Thyroid gland (tissue), 4 donors: ENCODE measurements around the gene IRF2BPL.

Experiments used
- CTCF ChIP-seq, 6 experiments: fragments of 200-600 bp in 3 of 6; fragments of 450-650 bp in 3 of 6; sonication (generic) in 3 of 6; IDR thresholded peaks; one replicate each; pipeline ENCODE4 v1.5.1; 2016 to 2019; ENCODE audit warnings: antibody characterized with exemption in 6 of 6, mild to moderate bottlenecking in 2 of 6, inconsistent platforms in 1 of 6, moderate library complexity in 1 of 6
- POLR2A ChIP-seq, 2 donors: fragments of 450-650 bp; IDR thresholded peaks; one replicate each; pipeline ENCODE4 v1.6.1; 2017; ENCODE audit warnings: antibody characterized with exemption in 2 of 2, mild to moderate bottlenecking in 2 of 2, moderate library complexity in 1 of 2

DNA sequence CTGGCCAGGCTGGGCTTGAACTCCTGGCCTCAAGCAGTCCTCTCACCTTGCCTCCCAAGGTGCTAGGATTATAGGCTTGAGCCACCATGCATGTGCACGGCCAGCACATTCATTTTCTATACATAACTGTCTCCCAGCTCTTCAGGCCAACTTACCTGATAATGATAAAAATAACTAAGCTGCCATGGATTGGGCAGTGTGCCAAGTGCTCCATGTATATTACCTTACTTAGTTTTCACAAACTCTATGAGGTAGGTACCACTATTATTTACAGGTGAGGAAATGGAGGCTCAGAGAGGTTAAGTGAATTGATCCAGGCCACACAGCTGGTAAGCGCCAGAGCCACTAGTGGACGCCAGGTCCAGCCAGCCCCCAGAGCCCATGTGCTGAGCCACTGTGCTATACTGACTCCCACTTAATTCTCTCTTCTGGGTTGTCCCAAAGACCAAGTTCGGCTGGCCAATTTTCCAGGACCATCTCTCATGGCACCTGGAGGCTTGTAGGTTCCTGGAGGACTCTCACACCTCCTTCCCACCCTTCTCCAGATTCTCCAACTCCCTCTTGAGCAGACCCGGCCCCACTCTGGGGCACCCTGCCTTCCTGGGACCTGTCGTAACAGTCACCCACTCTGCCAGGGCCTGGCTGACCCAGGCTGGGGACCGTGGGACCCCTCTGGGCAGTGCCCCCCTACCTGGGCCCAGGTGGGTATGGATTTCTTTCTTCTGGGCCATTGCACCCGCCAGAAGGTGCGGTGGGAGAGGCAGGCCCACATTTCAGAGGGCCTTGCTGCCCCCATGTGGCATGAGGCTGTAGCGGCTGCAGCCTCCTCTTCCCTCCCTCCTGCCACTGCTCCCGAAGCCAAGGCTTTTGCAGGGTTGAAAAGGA lies 39.4 kb upstream of the IRF2BPL start:
- TF ChIP-seq POLR2A (IDR thresholded peaks at IDR 0.05) (no peak), CTCF (IDR thresholded peaks at IDR 0.05) (peak; percentile 63 to 94 (median 86))
